HG02588 (cell line): ENCODE data around the gene TMEM31.
"Not testable (repeated sequence)": the region's sequence is repeated elsewhere in the genome, so short reads cannot be mapped to it uniquely, and the experiment has no call there.

ENCODE experiments used
- ATAC-seq: cut with Tn5 transposase; IDR thresholded peaks from one replicate; pipeline ENCODE4 v1.9.1; 2021; ENCODE audit warnings: mild to moderate bottlenecking, moderate library complexity; ENCODE audit not compliant: unreplicated experiment

TMEM31 gene

DNA sequence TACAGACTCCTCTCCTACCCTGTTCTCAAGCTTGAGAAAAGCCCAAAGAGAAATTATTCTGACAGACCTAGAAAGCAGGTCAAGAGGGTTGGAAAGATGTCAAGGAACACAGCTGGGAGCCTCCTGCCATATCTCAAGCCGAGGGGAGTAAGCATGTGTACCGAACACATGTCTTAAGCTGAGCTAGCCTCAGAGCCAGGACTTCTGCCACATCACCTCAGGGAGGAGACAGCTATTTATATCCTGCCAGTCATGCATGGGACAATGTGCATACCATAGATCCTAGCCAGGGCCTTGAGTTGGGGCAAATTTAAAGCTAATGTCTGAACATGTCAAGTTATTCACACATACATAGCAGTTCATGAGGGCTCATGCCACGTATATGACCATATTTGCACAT is 11.8 kb downstream of the TMEM31 start:
- no peak for ATAC-seq

DNA sequence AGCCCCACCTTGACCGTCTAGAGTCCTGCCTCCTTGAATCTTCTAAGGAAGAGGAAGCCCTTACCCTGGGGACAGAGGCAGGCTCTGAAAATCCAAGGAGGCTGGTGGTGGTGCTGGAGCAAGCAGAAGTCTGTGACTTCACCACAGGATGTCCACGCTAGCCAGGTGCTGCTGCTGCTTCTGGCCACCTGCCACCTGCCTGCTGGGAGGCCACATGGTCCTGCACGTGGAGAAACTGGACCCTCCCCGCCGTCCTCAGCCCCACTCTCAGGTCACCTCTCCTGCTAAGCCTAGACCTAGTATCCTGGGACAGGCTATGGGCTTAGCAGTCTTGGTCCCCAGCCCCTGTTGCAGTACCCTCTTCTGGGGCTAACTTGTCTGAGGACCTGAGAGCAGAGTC is 15.8 kb downstream of the TMEM31 start:
- no peak for ATAC-seq

DNA sequence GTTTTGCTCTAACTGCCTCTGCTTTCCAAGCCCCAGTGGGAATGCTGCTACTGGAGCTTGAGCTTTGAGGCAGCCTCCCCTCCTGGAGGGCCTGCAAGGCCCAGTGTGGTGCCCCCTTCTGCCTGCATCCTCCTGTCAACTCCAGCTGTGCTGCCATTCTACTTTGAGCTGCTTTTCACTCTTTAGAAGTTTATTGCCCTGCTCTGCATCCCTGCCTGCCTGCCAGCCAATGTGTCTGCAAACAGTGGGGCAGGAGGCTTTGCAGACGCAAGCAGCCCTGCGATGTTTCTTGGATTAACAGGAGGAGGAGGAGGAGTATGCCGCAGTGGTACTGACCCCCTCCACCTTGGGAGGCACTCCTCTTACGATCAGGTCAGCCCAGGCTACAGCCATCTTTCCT is 16.4 kb downstream of the TMEM31 start:
- no peak for ATAC-seq

DNA sequence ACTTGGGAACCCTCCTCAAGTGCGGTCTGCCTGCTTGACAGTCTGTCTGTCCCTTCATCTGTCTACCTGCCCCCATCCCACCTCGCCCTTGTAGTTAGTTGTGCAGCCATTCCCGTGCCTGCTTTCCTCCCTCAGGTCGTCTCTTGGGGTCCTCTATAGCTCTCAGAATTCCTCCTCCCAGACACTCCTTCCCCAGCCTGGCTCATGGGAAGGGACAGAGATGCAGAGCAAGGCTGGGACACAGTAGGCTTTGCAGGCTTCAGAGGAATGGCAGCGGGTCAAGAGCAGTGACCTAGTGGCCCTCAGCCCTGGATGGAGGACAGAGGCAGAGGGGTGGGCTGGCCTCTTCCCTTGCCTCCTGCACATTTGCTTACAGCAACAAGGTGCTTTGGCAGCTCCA is 18.3 kb downstream of the TMEM31 start:
- ATAC-seq = no peak

DNA sequence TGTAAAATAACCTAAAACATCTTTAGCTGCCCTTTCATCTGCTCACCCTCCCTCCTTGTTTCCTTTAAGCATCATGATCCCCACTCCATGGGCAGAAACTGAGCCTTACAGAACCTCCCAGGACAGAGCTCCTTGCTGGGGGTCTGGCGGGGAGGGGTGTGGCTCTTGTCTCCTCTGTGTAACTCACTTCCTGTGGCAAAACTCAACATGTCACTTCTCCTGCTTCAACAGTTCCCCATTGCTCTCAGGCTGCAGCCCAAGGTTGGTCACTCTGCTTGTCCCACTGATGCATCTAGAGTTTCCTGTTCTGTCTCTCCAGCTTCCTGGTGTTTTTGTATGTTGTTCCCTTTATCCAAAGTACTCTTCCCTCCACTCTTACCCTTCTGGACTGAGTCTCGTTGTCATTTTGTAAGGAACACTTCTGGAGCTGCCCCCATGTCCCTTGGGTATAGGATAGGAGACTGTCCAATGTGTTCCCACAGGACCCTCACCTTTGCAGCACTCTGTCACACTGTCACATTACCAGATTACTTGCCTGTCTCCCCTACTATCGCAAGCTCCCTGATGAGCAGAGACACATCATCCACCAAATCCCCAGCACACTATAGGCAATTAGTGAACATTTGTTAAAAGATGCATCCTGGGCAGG is 19.6 kb downstream of the TMEM31 start:
- no peak for ATAC-seq

DNA sequence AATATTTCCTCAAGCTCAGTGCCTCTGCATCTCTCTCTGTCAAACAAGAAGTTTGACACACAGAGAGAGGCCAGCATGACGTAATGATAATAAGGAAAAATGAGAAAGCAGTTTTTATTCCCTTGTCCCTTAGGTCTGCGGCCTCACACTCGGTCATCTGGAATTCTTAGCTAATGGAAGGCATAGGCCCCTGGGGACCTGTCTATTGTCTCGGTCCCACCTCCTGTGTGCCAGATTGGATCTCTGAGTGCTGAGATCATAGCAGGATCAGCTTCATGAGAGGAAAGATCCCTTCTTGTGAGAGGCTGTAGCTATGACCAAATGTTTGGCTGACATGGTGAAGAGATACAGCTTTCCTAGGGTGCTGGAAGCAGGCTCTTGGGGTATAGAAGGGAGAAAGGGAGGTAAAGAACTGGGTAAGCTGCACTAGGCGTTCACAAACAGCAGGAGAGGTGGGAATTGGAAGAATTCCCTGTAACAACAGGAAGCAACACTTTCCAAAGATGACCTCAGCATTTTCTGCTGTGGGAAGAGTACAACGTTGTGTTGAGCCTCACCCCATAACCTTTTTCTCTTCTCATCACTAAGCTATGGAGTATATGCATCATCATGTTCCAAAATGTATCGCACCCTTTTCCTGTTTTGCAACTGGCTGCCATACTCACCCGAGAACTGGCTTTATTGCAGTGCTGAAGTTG is 20.2 kb downstream of the TMEM31 start:
- ATAC-seq = no peak

DNA sequence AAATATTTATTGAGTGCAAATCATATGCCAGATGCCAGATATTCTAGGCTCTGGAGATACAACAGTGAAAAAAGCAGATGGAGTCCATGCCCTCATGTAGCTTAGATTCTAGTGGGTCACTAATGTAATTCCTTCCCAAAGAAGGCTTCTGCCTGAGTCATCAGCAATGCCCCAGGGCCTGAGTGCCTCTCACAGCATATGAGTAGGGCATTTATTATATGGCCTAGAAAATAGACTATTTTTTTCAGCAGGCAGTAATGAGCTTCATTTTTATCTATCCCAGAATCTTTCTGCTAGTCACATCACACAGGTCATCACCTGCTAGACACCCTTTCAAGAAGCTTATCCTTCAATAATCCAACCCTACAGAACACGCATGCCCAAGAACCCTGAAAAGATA is 22.3 kb downstream of the TMEM31 start:
- ATAC-seq = no peak

DNA sequence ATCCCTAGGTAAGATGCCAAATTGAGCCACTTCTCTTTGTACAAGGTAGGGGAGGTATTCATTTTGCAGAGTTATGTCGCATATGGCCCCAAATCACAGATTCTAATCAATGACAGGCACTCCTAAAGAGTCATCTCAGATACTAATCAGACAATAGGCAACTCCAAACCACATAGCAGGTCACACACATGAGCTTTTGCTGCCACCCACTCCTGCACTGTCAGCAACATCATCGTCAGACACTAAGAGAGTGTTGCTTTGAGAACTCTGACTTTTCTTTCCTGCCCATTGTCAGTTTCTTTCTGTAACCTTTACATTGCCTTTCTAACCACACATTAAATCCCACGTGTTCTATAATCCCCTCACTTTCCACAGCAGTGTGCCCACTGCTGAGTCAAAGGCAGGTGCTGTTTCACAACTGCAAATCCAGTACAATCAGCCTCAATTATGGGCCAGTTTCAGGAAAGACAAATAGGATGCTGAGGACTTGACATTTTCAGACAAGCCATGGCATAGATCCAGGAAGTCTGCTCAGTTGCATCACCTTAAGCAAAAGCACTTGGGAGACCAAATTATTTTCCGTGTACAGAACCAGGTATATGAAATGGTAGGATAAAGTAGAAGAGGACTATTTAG is 23.5 kb downstream of the TMEM31 start:
- no peak for ATAC-seq

DNA sequence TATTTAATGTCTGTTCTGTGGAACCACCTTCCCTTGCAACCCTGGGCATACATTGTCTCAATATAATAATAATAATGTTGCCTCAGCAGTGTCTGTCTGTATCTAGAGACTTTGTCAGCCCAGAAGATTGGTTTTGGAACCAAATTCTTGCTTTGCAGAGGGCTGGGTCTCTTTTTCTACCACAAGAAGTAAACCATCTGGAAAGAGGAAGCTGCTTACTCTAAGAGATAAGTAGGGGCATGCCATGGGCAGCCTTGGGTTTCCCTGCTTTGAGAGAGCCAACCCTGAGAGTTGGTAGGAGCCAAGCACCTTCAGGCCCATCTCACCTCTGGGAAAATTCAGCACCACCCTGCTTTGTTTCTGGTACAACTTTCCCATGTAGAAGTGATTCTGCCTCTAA is 27.0 kb downstream of the TMEM31 start:
- no peak for ATAC-seq

DNA sequence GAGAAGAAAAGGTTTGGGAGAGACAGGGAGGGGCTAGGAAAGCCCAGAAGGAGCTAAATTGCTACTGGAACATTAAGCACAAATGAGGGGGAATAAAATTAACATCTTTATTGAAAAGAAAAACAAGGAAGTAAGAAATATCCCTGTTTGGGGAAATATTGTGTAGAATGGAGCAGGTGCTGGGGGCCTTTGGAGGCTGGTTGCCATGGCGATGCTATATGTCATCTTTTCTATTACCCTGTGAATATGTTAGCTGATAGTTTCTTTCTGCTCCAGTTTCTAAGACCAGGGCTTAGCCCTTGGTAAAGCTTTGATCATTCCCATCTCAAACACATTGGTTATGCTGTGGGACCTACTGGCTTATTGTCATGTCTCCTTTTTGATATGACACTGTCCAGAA is 28.7 kb downstream of the TMEM31 start:
- no peak for ATAC-seq

DNA sequence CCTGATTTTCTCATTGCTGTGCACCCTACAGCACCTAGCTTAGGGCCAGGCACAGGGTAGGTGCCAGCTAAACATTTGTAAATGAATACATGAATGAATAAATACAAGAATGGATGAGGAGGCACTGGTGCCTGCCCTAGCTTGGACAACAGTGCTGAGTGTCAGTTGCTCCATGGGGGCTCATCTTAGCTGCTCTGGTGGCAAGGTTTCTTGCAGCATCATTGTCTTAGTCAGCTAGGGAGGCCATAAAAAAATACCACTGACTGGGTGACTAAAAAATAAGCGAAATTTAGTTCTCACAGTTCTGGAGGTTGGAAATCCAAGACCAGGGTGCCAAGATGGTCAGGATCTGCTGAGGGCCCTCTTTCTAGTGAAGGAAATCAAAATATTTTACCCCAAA is 31.2 kb downstream of the TMEM31 start:
- no peak for ATAC-seq

DNA sequence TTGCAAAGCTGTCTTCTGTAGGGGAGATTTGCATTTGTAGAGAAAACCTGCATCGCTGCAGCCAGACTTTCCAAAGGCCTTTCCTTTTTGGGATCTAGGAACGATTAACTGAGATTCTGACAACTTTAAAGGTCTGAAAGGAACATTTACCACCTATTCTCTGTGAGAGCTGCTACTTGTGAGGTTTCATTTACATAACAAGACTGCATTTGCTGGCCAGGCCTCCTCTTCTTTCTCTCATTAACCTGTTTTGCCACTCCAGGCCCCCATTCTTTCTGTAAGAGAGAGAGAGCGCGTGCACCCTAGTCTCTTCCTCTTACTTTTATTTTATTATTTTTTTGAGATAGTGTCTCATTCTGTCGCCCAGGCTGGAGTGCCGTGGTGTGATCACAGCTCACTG is 31.6 kb downstream of the TMEM31 start:
- ATAC-seq = no peak

DNA sequence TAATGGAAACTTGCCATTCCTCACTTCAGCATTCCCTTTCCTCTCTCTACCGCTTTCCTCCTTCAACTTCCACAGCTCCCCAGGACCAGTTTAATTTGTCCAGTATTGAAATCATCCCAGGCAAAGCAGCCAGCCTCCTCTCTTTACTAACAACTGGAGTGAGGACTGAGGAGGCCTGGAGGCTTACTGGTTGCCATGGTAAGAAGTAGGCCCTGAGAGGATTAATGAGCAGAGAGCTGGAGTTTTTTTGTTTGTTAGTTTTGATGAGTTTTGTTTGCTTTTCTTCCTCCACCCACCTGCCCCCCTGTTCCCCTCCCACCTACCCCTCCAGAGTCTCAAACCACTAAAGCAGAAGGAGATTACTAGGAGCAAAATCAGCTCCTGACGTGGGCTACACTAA is 36.5 kb downstream of the TMEM31 start:
- ATAC-seq = no peak

DNA sequence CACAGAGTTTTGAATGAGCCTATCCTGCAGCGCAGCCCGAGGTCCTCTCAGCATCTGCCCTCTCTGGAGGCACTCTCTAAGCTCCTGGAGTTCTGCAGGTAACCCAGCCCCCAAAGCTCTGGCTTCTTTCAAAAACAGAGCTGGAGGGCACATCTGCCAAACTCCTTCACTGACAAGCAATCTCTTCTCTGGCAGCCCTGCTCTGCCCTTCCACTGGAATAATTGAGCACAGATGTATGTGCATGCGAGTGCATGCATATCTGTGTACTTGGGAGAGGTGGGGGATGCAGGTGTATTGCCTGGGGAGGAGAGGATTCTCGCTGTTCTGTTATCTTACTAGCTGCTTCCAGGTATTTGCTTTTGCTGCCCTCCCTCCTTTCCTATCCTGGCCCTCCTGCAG is 43.7 kb downstream of the TMEM31 start:
- ATAC-seq = no peak

DNA sequence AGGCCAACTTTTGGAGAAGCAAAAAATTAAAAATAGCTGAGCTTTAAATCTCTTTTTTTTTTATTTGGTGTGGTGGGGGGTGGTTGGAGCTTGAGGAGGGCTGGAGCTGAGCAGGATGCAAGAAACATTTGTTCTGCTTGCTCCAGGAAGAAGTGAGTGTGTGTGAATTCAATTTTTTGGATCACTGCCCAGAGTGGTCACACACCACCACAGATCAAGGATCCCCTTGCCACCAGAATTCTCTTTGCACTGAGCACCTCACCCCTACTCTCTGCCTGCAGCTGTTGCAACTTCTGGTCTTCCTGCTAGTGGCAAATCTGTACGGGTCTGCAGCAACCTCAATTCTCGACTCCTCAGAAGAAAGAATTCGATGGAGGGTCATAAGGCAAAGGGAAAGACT is 46.0 kb downstream of the TMEM31 start:
- no peak for ATAC-seq

DNA sequence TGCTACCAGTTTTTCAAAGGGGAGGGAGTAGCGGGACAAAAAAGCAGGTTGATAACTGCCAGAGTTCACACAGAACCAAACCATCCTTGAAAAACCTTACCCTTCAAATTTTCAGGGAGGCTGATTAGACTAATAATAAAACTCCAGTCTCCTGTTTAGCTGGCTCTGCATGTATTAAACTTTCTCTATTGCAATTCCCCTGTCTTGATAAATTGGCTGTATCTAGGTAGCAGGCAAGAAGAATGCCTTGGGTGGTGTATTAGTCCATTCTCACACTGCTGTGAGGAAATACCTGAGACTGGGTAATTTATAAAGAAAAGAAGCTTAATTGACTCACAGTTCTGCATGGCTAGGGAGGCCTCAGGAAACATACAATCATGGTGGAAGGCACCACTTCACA is 47.8 kb downstream of the TMEM31 start:
- no peak for ATAC-seq

DNA sequence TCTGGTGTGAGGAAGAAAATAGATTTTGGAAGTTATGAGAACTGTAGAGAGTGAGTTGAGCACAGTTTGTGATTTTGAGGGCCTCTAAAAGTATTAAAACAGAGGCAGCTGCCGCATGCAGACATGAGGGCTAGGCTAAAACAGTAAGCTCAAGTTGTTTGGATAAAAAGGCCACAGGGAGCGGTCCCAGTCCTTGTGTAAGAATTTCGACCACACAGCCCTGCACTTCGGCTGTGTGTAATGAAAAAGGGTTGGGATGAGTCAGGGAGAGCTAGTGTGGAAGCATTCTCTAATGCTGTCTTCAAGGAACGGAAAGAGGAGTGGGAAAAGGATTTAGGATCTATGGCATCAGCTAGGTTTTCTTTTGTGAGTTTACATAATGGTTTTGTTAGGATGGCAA is 52.8 kb downstream of the TMEM31 start:
- ATAC-seq = not testable (repeated sequence)
